ENCODE measurements around the gene RFTN1. TPM values are rescaled to one million over a fixed set of nuclear protein-coding genes. Genes with fewer than 3 reads are reported as not detected.
A peak's percentile ranks its signal among the peaks of the same experiment; 100 is the strongest.

Gene RFTN1
- total RNA-seq, 2 experiments from 2014 or later = 74.9 to 75.1 TPM

DNA sequence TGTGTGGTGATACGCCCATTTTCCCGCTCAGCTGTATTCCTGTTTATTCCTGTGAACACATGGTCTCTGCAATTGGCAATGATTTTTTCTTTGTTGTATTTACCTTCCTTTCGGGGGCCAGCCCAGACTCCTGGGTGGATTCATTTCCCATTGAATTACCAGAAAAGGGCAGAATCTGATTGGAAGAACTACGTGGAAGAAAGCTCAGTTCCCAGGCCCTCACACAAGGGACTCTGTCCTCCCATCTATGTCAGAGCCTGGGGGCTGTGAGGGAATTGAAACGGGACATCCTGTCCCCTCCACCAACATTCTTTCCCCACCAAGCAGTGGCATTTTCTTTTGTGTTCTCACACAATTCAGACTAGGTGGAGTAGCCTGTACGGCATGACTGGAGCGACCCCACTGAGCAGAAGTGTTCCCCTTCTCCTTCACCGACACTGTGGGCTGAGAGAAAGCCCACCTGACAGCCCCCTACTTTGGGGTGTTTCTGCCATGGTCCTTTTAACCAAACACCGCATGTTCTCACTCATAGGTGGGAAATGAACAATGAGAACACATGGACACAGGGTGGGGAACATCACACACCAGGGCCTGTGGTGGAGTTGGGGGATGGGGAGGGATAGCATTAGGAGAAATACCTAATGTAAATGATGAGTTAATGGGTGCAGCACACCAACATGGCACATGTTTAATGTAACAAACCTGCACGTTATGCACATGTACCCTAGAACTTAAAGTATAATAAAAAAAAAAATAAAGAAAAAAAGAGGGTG lies 32.1 kb upstream of the RFTN1 start:
- ChIA-PET POLR2A (no interaction called here), CTCF (no interaction called here)
- H3K27me3 Mint-ChIP-seq = peaks cover 12% of the 10 kb centered on the region
- H3K4me3 Mint-ChIP-seq = no peak overlapping the region
- no peaks in the 10 kb centered on the region for H3K9me3 Mint-ChIP-seq
- DNase-seq = no peak
- no peaks in the 10 kb centered on the region for H3K36me3 Mint-ChIP-seq (ENCODE audit: low read depth)
- peaks cover 4% of the 10 kb centered on the region for H3K4me1 Mint-ChIP-seq
- no peak overlapping the region for H3K27ac Mint-ChIP-seq

DNA sequence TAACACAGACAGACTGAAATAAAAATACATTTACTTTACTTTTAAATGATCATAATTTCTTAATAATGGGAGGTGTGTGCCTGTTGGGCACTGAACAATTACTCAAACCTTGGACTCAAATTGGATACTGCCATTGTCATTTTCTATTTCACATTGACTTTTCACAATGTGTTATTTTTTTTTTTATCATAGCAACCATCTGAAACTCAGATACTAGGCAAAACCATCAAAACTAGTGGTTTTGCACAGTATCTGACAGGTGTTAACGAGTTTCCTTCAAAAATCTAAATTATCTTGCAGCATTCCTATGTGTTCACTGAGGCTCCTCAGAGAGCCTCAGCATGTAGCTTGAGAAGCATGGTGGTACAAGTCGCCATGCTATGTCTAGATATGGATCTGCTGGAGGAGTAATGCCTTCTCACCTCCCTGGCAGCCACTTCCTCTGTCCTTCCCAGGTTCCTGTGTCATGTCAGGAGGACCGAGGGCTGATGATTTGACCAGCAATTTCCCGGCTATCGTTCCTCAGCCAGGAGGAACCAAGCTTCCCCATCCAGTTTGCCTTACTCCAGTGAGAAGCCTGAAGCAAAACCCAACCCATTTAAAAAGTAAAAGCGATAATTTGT lies 29.9 kb upstream of the RFTN1 start:
- Mint-ChIP-seq H3K4me3 (no peak overlapping the region), H3K36me3 (ENCODE audit: low read depth) (no peaks in the 10 kb centered on the region), H3K27ac (no peak overlapping the region), H3K9me3 (no peaks in the 10 kb centered on the region), H3K27me3 (peaks cover 22% of the 10 kb centered on the region), H3K4me1 (peaks cover 3% of the 10 kb centered on the region)
- ChIA-PET POLR2A (no interaction called here), CTCF (no interaction called here)
- no peak for DNase-seq

DNA sequence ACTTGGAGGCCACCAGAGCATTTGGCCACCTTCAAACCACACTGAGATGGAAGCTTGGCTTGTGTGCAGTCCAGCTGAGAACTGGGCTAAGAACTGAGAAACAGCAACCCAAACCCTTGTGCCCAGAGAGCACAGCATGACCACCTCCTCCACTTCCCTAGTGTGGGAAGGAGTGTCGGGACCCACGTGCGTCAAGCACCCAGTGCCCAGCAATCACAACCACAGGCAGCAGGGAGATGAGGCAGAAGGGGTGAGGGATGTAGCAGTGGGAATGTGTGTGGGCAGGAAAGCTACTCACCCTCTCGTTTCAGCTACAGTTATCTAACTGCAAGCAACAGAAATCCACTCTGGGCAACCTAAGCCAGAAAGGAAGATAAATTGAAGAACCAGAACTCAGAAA lies 25.0 kb upstream of the RFTN1 start:
- Mint-ChIP-seq H3K27ac (no peak overlapping the region), H3K9me3 (no peaks in the 10 kb centered on the region), H3K4me3 (no peak overlapping the region), H3K4me1 (peaks cover 2% of the 10 kb centered on the region), H3K27me3 (peaks cover 46% of the 10 kb centered on the region), H3K36me3 (ENCODE audit: low read depth) (no peaks in the 10 kb centered on the region)
- CTCF ChIA-PET = interaction anchor here (2.2 kb wide), 1 partner anchor 269 kb away, joined by 6 read pairs; no protein-coding TSS in a partner anchor
- POLR2A ChIA-PET = no interaction called here
- no peak for DNase-seq

DNA sequence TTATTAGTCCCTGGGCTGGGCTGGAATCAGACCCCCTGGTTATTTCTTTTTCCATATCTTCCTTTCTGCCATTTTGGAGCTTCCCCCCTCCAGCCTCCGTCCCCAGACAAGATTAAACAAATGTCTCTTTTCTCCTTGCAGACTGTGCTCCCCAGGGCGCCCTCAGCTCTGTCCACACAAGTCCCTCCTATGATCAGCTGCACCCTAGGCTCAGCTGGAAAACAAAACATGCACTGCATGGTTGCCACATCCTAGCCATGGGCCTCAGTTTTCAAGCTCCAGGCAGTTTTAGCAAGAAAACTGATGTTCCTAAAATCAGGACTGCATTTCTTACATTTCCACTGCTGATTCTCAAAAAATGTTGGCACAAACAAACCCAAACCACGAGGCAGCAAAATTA lies 23.5 kb upstream of the RFTN1 start:
- Mint-ChIP-seq H3K4me3 (no peak overlapping the region), H3K27ac (no peak overlapping the region), H3K4me1 (no peaks in the 10 kb centered on the region), H3K9me3 (no peaks in the 10 kb centered on the region), H3K27me3 (peaks cover 48% of the 10 kb centered on the region), H3K36me3 (ENCODE audit: low read depth) (no peaks in the 10 kb centered on the region)
- POLR2A ChIA-PET = interaction anchor here (1.2 kb wide), 1 partner anchor 40 kb away, joined by 3 read pairs; no protein-coding TSS in a partner anchor
- CTCF ChIA-PET = interaction anchor here (1.1 to 2.2 kb wide), 2 partner anchors 25 to 268 kb away, joined by 3 to 6 read pairs; no protein-coding TSS in a partner anchor
- DNase-seq = no peak

DNA sequence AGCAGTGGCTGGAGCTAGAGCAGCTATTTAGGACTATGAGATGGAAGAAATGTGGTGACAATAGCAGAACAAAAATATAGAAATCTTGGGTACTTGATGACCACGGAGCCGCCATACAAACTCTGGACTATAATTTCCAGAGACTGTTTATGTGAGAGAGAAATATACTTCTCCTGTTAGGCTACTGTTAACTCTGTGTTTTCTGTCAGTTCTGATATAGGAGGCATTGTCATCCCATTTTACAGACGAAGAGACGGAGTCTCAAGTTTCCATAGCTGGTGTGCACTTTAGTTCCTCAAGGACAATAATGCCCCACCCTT lies 22.8 kb upstream of the RFTN1 start:
- Mint-ChIP-seq H3K27ac (no peak overlapping the region), H3K27me3 (peaks cover 47% of the 10 kb centered on the region), H3K4me3 (no peak overlapping the region), H3K4me1 (no peaks in the 10 kb centered on the region), H3K36me3 (ENCODE audit: low read depth) (no peaks in the 10 kb centered on the region), H3K9me3 (no peaks in the 10 kb centered on the region)
- no peak for DNase-seq
- ChIA-PET POLR2A (interaction anchor here (1.0 to 1.2 kb wide), 2 partner anchors 9 to 40 kb away, joined by 3 read pairs; no protein-coding TSS in a partner anchor), CTCF (interaction anchor here (1.1 to 2.2 kb wide), 2 partner anchors 24 to 267 kb away, joined by 3 to 6 read pairs; no protein-coding TSS in a partner anchor)

DNA sequence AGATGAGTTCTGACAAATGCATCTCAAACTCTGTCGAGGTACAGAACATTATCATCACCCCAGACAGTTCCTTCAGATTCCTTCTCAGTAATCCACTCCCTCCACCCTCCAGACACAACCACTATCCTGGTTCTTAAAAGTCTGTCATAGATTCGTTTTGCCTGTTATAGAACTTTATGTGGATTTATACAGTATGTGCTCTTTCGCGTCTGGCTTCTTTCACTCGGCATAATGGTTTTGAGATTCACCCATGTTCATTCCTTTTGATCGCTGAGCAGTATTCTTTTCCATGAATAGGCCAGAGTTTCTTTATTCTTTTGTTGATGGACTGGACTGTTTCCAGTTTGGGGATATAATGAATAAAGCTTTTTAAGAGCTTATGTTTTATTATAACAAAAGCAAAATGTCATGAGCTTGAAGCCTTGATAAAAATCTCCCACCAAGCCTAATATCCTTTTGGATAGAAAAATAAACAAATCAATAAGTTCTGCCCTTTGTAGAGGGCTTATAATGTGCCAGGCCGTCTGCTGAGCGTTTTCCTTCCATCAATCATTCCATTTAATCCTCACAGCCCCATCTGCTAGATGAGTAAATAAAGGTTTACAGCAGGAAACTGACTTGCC lies 21.3 kb upstream of the RFTN1 start:
- Mint-ChIP-seq H3K27ac (no peak overlapping the region), H3K4me3 (no peak overlapping the region), H3K36me3 (ENCODE audit: low read depth) (no peaks in the 10 kb centered on the region), H3K27me3 (peaks cover 41% of the 10 kb centered on the region), H3K4me1 (no peaks in the 10 kb centered on the region), H3K9me3 (no peaks in the 10 kb centered on the region)
- ChIA-PET POLR2A (no interaction called here), CTCF (no interaction called here)
- DNase-seq = no peak

DNA sequence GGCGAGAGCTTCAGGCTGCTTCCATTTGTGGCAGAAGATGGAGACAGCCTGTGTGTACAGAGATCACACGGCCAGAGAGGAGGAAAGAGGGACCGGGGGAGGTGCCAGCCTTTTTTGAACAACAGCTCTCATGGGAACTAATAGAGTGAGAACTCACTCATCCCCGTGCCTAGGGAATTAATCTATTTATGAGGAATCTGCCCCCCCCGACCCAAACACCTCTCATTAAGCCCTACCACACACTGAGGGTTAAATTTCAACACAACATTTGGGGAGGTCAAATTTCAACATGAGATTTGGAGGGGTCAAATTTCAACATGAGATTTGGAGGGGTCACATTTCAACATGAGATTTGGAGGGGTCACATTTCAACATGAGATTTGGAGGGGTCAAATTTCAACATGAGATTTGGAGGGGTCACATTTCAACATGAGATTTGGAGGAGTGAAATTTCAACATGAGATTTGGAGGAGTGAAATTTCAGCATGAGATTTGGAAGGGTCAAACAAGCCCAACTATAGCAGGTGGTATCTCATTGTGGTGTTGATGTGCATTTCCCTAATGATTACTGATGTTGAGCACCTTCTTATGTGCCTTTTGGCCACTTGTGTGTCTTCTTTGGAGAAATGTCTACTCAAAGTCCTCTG lies 20.6 kb upstream of the RFTN1 start:
- Mint-ChIP-seq H3K4me1 (no peaks in the 10 kb centered on the region), H3K36me3 (ENCODE audit: low read depth) (no peaks in the 10 kb centered on the region), H3K27ac (no peak overlapping the region), H3K4me3 (no peak overlapping the region), H3K9me3 (no peaks in the 10 kb centered on the region), H3K27me3 (peaks cover 41% of the 10 kb centered on the region)
- ChIA-PET POLR2A (no interaction called here), CTCF (no interaction called here)
- no peak for DNase-seq

DNA sequence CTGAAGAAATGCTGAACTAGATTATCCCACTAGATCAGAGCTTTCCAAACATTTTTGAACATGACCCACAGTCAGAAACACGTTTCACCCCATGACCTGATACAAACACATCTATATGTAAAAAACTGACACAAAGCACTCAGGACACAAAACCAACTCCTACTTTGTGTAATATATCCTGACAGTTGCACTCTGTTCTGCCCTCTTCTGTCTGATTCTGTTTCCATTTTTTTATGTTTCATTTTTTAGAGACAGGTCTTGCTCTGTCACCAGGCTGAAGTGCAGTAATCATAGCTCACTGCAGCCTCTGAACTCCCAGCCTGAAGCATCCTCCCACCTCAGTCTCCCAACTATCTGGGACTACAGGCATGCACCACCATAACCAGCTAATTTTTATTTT lies 15.8 kb upstream of the RFTN1 start:
- no peak overlapping the region for H3K4me3 Mint-ChIP-seq
- H3K27ac Mint-ChIP-seq = no peak overlapping the region
- peaks cover 7% of the 10 kb centered on the region for H3K9me3 Mint-ChIP-seq
- H3K36me3 Mint-ChIP-seq (ENCODE audit: low read depth) = peaks cover 3% of the 10 kb centered on the region
- CTCF ChIA-PET = interaction anchor here (0.7 to 1.6 kb wide), 2 partner anchors 13 to 261 kb away, joined by 3 to 12 read pairs; no protein-coding TSS in a partner anchor
- POLR2A ChIA-PET = interaction anchor here (1.3 kb wide), 1 partner anchor 17 kb away, joined by 3 read pairs; no protein-coding TSS in a partner anchor
- peaks cover 13% of the 10 kb centered on the region for H3K27me3 Mint-ChIP-seq
- peaks cover 5% of the 10 kb centered on the region for H3K4me1 Mint-ChIP-seq
- no peak for DNase-seq

DNA sequence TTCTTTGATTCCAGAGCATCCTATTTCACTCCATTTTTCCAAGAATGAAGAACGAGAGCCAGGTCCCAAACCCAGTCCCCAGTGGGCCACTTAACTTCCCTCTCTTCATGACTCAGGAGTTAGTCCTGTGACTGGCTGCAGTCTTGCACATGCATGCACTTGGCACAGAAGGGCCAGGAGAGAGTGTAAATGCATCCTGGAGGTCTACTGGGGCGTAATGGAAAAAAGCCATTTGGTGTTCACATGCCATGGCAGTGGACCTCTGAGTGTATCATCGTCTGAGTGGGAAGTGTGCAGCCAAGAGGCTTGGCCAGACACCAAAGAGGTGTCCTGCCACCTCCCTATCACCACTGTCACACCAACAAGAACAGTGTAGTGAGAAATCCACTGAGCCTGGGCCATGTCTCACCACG lies 15.1 kb upstream of the RFTN1 start:
- CTCF ChIA-PET = interaction anchor here (0.7 kb wide), 1 partner anchor 13 kb away, joined by 3 read pairs; no protein-coding TSS in a partner anchor
- Mint-ChIP-seq H3K4me3 (no peak overlapping the region), H3K27me3 (peaks cover 10% of the 10 kb centered on the region), H3K4me1 (peaks cover 5% of the 10 kb centered on the region), H3K27ac (no peak overlapping the region), H3K36me3 (ENCODE audit: low read depth) (peaks cover 3% of the 10 kb centered on the region), H3K9me3 (peaks cover 12% of the 10 kb centered on the region)
- POLR2A ChIA-PET = interaction anchor here (1.3 kb wide), 1 partner anchor 17 kb away, joined by 3 read pairs; no protein-coding TSS in a partner anchor
- DNase-seq = no peak

DNA sequence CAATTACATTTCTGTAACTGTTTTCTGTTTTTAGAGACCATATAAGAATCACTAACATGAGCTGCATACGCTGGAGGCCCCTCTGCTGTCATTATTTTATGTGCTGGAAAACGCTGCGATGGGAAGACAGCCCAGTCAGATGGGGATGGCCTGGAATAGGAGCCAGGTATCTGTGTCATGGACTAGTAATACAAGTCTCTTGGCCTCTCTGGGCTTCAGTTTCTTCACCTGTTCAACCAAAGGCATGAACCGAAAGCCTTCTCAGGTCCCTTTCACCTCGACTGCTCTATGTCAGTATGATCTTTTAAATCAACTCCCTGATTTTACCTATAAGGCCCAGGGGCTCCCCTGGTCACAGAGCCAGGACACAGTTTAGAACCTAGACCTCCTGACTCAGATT lies 14.6 kb upstream of the RFTN1 start:
- peaks cover 5% of the 10 kb centered on the region for H3K4me1 Mint-ChIP-seq
- H3K4me3 Mint-ChIP-seq = no peak overlapping the region
- H3K27ac Mint-ChIP-seq = no peak overlapping the region
- H3K27me3 Mint-ChIP-seq = peaks cover 8% of the 10 kb centered on the region
- no peak for DNase-seq
- ChIA-PET CTCF (no interaction called here), POLR2A (interaction anchor here (0.7 to 1.3 kb wide), 2 partner anchors 8 to 208 kb away, joined by 3 read pairs; no protein-coding TSS in a partner anchor)
- peaks cover 7% of the 10 kb centered on the region for H3K36me3 Mint-ChIP-seq (ENCODE audit: low read depth)
- H3K9me3 Mint-ChIP-seq = peaks cover 16% of the 10 kb centered on the region

DNA sequence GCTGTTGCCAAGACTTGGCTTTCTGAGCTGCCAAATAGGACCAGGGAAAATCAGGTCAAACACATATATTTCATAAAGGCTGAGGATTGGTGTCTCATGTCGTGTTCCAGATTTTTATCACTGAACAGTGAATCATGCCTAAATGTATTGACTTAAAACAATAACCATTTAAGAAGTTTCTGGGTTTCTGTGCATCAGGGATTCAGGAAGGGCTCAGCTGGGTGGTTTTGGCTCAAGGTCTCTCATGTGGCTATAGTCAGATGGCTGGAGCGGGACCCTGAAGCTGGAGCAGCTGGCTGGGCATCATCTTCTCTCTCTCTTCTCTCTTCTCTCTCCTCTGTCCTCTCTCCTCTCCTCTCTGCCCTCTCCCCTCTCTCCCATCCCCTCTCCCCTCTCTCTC lies 10.7 kb upstream of the RFTN1 start:
- Mint-ChIP-seq H3K27ac (no peak overlapping the region), H3K9me3 (peaks cover 38% of the 10 kb centered on the region), H3K4me3 (no peak overlapping the region), H3K27me3 (no peaks in the 10 kb centered on the region), H3K36me3 (ENCODE audit: low read depth) (peaks cover 29% of the 10 kb centered on the region), H3K4me1 (peaks cover 31% of the 10 kb centered on the region)
- CTCF ChIA-PET = interaction anchor here (1.6 kb wide), 1 partner anchor 475 kb away, joined by 3 read pairs; no protein-coding TSS in a partner anchor
- POLR2A ChIA-PET = interaction anchor here (1.5 kb wide), 1 partner anchor 11 kb away, joined by 4 read pairs; no protein-coding TSS in a partner anchor
- no peak for DNase-seq

DNA sequence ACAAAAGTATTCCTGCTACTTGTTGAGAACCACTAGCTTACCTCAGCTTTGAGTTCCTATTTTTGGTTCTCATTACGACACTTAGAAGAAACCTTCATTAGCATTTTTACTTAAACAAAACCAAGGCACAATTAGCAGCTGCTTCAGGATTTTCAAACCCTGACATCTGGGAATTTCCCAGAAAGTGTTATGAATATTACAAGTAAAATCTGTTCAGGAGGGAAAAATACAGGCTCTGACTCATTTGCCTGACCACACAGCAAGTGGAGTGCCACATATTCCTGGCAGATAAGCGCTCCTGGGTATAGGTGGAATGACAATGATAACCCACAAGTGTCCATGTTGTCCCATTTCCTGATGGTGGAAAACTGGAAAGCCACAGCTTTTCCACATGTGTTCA lies 10.3 kb upstream of the RFTN1 start:
- Mint-ChIP-seq H3K36me3 (ENCODE audit: low read depth) (peaks cover 31% of the 10 kb centered on the region), H3K4me1 (peaks cover 33% of the 10 kb centered on the region), H3K9me3 (peaks cover 39% of the 10 kb centered on the region), H3K27ac (no peak overlapping the region), H3K4me3 (no peak overlapping the region), H3K27me3 (no peaks in the 10 kb centered on the region)
- CTCF ChIA-PET = interaction anchor here (1.6 kb wide), 1 partner anchor 474 kb away, joined by 3 read pairs; no protein-coding TSS in a partner anchor
- DNase-seq = no peak
- POLR2A ChIA-PET = interaction anchor here (1.5 kb wide), 1 partner anchor 11 kb away, joined by 4 read pairs; no protein-coding TSS in a partner anchor

DNA sequence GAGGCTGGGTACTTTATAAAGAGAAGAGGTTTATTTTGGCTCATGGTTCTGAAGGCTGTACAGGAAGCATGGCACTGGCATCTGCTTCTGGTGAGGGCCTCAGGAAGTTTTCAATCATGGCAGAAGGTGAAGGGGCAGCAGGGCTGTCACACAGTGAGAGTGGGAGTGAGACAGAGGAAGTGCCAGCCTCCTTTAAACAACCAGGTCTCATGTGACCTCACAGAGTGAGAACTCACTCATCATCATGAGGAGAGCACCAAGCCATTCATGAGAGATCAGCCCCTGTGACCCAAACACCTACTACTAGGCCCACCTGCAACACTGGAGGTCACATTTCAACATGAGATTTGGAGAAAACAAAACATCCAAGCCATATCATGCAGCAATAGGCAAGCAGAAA lies 9.3 kb upstream of the RFTN1 start:
- Mint-ChIP-seq H3K27ac (peak overlapping the region; percentile 55), H3K9me3 (peaks cover 49% of the 10 kb centered on the region), H3K4me1 (peaks cover 34% of the 10 kb centered on the region), H3K36me3 (ENCODE audit: low read depth) (peaks cover 33% of the 10 kb centered on the region), H3K4me3 (no peak overlapping the region), H3K27me3 (no peaks in the 10 kb centered on the region)
- CTCF ChIA-PET = no interaction called here
- DNase-seq = no peak
- POLR2A ChIA-PET = no interaction called here

Data from activated CD4-positive, alpha-beta memory T cell treated with anti-CD3 and anti-CD28 coated beads, Interleukin-2, amount 10 ng/mL, durations not matched to agents 7 days and 5 days (primary cell).